Tibial artery (tissue), 4 donors: Measurements from ENCODE around the gene L3MBTL4.

Experiments
- DNase-seq, 2 donors: peaks; one replicate each; pipeline ENCODE4 v3.0.0-alpha.2; 2019
- H3K27ac ChIP-seq, 2 donors: fragments of 200-600 bp; sonication (generic) in 1 of 2; 1 replicate in 1 of 2; 2 replicates in 1 of 2; pipeline ENCODE4 v1.5.1; 2018 to 2019; ENCODE audit warnings: mild to moderate bottlenecking in 1 of 2
- H3K27me3 ChIP-seq, 2 donors: fragments of 200-600 bp; sonication (generic) in 1 of 2; one replicate each; pipeline versions ENCODE4 v1.5.1 to v1.6.0; 2016 to 2019
- H3K36me3 ChIP-seq, 3 donors: fragments of 200-600 bp; sonication (generic) in 2 of 3; one replicate each; pipeline ENCODE4 v1.5.1; 2016 to 2019; ENCODE audit warnings: mild to moderate bottlenecking in 2 of 3
- H3K4me1 ChIP-seq, 4 donors: fragments of 200-600 bp; sonication (generic) in 2 of 4; 1 replicate in 3 of 4; 2 replicates in 1 of 4; pipeline ENCODE4 v1.5.1; 2016 to 2019
- H3K4me3 ChIP-seq, 2 donors: fragments of 200-600 bp; sonication (generic) in 1 of 2; 1 replicate in 1 of 2; 2 replicates in 1 of 2; pipeline ENCODE4 v1.5.1; 2018 to 2019; ENCODE audit warnings: mild to moderate bottlenecking in 2 of 2
- H3K9me3 ChIP-seq, 3 donors: fragments of 200-600 bp; sonication (generic) in 1 of 3; one replicate each; pipeline ENCODE4 v1.5.1; 2016 to 2019
- intact Hi-C: fragments of 100-400 bp; cut with DNase I; formaldehyde crosslinking; loops from one replicate; pipeline ENCODE4 v1.15.0; 2023; ENCODE audit warnings: low total_unique reads
- TF ChIP-seq, protein P1 (sequence below), 2 experiments: fragments of 200-600 bp in 1 of 2; fragments of 450-650 bp in 1 of 2; IDR thresholded peaks; one replicate each; pipeline ENCODE4 v1.5.1; 2017 to 2019; ENCODE audit warnings: antibody characterized with exemption in 2 of 2, mild to moderate bottlenecking in 1 of 2, moderate library complexity in 1 of 2

Gene L3MBTL4

DNA sequence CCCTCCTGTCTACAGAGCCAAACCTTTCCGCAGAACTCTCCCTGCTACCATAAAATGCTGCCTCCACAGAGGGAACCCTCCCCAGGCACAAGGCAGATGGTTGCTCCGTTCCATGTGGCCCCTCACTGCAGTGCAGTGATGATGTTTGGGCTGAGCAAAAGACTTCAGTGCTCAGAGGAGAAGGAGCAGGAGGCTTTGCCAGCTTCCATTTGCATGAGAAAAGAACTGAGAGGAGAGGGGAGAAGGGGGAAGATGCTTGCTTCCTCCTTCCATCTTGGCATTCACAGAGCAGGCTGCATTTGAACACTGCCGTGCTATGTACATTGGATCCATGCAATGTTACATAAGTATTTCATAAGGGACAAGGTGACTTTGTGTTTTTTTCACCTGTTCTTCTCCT, 472.8 kb downstream of the L3MBTL4 start:
- Histone ChIP-seq H3K4me3 (no peak overlapping the region), H3K27ac (no peak overlapping the region), H3K27me3 (no peaks in the 10 kb centered on the region), H3K9me3 (no peaks in the 10 kb centered on the region), H3K36me3 (no peaks in the 10 kb centered on the region), H3K4me1 (no peaks in the 10 kb centered on the region)
- DNase-seq, result no peak
- intact Hi-C loops, result no loop called here
- TF ChIP-seq, protein P1, sequence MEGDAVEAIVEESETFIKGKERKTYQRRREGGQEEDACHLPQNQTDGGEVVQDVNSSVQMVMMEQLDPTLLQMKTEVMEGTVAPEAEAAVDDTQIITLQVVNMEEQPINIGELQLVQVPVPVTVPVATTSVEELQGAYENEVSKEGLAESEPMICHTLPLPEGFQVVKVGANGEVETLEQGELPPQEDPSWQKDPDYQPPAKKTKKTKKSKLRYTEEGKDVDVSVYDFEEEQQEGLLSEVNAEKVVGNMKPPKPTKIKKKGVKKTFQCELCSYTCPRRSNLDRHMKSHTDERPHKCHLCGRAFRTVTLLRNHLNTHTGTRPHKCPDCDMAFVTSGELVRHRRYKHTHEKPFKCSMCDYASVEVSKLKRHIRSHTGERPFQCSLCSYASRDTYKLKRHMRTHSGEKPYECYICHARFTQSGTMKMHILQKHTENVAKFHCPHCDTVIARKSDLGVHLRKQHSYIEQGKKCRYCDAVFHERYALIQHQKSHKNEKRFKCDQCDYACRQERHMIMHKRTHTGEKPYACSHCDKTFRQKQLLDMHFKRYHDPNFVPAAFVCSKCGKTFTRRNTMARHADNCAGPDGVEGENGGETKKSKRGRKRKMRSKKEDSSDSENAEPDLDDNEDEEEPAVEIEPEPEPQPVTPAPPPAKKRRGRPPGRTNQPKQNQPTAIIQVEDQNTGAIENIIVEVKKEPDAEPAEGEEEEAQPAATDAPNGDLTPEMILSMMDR (IDR thresholded peaks at IDR 0.05), result no peak

DNA sequence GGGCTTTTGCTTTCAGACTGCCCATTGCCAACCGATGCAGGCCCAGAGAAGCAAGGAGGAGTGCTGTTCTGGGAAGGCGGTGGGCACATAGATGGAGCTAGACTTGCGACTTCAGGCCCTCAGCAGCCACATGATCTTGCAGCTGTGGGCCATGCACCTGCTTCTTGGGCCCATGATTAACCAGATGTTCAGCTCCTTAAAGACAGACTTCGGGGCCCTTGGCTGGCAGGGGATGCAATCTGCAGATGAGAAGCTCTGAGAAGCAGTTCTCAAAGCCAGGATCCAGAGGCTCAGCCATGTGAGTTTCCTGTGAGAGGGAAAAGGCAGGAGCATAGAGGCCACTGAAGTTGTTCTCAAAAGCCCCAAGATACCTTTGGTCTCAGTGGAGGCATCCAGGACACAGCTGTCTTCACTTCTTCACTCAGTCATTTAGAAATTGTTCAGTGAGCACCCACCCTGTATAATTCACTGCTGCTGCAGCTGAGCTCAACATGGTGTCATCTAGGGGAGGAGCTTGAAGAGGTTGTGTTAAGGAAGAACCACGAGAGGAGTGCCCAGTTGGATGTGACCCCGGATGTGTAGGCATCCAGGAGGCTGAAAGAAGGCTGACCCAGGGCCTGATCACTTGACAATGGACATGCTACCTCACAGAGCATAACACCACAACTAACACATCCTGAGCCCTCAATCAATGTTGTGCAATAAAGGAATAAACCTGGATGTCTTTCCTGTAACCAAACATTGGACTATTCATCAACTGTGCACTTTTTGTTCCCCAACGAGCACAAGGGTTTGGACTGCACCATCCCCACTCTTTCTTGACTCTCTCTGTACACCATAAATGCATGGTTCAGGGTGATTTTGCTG, 474.7 kb downstream of the L3MBTL4 start:
- TF ChIP-seq, protein P1 (IDR thresholded peaks at IDR 0.05), result no peak
- Histone ChIP-seq H3K27ac (no peak overlapping the region), H3K36me3 (no peaks in the 10 kb centered on the region), H3K4me3 (no peak overlapping the region), H3K9me3 (no peaks in the 10 kb centered on the region), H3K4me1 (no peaks in the 10 kb centered on the region), H3K27me3 (no peaks in the 10 kb centered on the region)
- intact Hi-C loops, result no loop called here
- DNase-seq, result no peak

GRCh38 chr18:5937795-5938194, 476.9 kb downstream of the L3MBTL4 start:
- no peaks in the 10 kb centered on the region for H3K36me3 ChIP-seq
- DNase-seq, result no peak
- no peak overlapping the region for H3K4me3 ChIP-seq
- TF ChIP-seq, protein P1 (IDR thresholded peaks at IDR 0.05), result no peak
- H3K9me3 ChIP-seq, result no peaks in the 10 kb centered on the region
- no peaks in the 10 kb centered on the region for H3K27me3 ChIP-seq
- no peaks in the 10 kb centered on the region for H3K4me1 ChIP-seq
- H3K27ac ChIP-seq, result no peak overlapping the region
- intact Hi-C loops, result no loop called here

DNA sequence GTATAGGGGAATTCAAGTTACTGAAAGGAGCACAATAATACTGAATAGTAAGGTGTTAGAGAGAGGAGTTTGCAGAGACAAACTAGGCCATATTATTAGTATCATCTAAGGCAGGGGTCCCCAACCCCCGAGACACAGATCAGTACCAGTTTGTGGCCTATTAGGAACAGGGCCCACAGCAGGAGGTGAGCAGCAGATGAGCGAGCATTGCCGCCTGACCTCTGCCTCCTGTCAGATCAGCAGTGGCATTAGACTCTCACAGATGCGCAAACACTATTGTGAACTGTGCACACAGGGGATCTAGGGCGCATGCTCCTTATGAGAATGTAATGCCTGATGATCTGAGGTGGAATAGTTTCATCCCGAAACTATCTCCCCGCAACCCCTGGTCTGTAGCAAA, 477.6 kb downstream of the L3MBTL4 start:
- DNase-seq, result no peak
- Histone ChIP-seq H3K4me3 (no peak overlapping the region), H3K27me3 (no peaks in the 10 kb centered on the region), H3K36me3 (no peaks in the 10 kb centered on the region), H3K9me3 (no peaks in the 10 kb centered on the region), H3K27ac (no peak overlapping the region), H3K4me1 (no peaks in the 10 kb centered on the region)
- TF ChIP-seq, protein P1 (IDR thresholded peaks at IDR 0.05), result no peak
- intact Hi-C loops, result no loop called here

DNA sequence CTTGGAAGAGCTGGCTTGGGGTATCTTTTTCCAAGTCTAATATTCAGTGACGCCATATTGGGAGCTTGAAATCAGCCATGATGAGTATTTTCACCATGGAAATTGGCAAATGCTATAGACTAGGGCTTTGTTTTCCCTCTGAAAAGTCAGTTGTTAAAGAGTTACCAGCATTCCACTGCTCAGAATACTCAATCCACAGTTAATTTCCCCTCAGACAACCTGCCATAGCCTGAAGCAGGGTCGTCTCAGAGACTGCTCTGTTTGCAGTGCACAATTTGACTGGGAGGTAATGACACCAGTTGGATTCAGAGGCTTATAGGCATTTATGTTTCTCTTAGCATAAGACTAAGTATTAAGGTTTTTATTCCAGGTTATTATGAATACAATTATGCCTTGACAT, 483.9 kb downstream of the L3MBTL4 start:
- intact Hi-C loops, result no loop called here

More for the DNA sequence above, 483.9 kb downstream of the L3MBTL4 start:
- DNase-seq, result no peak
- TF ChIP-seq, protein P1 (IDR thresholded peaks at IDR 0.05), result no peak
- H3K27me3 ChIP-seq, result no peaks in the 10 kb centered on the region
- H3K9me3 ChIP-seq, result peaks cover 0 to 8% (median 0%) of the 10 kb centered on the region in 3 donors
- H3K27ac ChIP-seq, result no peak overlapping the region
- H3K36me3 ChIP-seq, result no peaks in the 10 kb centered on the region
- no peak overlapping the region for H3K4me3 ChIP-seq
- H3K4me1 ChIP-seq, result no peaks in the 10 kb centered on the region
